H9 (cell line): ENCODE measurements around the gene GCNT1. TPM values are rescaled to one million over a fixed set of nuclear protein-coding genes. Genes with fewer than 3 reads are reported as not detected.

Source experiments
- DNase-seq: peaks from one replicate; pipeline ENCODE4 v3.0.0-alpha.2; 2017
- H2AFZ ChIP-seq: one replicate; pipeline ENCODE4 v1.6.1; 2013; ENCODE audit warnings: mild to moderate bottlenecking, low read length, control low read depth, moderate library complexity
- H2AK5ac ChIP-seq: 2 replicates; pipeline ENCODE4 v1.6.1; 2013; ENCODE audit warnings: low read length, control low read depth, mixed read lengths; ENCODE audit not compliant: insufficient read length
- H2BK120ac ChIP-seq: one replicate; pipeline ENCODE4 v1.6.1; 2013; ENCODE audit warnings: low read depth, mild to moderate bottlenecking, low read length, control low read depth, inconsistent platforms; ENCODE audit not compliant: poor library complexity, severe bottlenecking
- H2BK12ac ChIP-seq: 2 replicates; pipeline ENCODE4 v1.6.1; 2013; ENCODE audit warnings: low read length, control low read depth, mixed read lengths, low read depth; ENCODE audit not compliant: insufficient read length
- H2BK15ac ChIP-seq: 2 replicates; pipeline ENCODE4 v1.6.1; 2013; ENCODE audit warnings: low read depth, low read length, control low read depth
- H2BK20ac ChIP-seq: one replicate; pipeline ENCODE4 v1.6.1; 2013; ENCODE audit warnings: low read depth, mild to moderate bottlenecking, low read length, control low read depth, inconsistent platforms; ENCODE audit not compliant: poor library complexity, severe bottlenecking
- H2BK5ac ChIP-seq: 2 replicates; pipeline ENCODE4 v1.6.1; 2013; ENCODE audit warnings: low read length, control low read depth, mixed read lengths; ENCODE audit not compliant: insufficient read length
- H3K14ac ChIP-seq: 2 replicates; pipeline ENCODE4 v1.6.1; 2013; ENCODE audit warnings: low read length, control low read depth; ENCODE audit not compliant: insufficient read depth
- H3K18ac ChIP-seq: 2 replicates; pipeline ENCODE4 v1.6.1; 2013; ENCODE audit warnings: low read depth, mild to moderate bottlenecking, mixed read lengths, low read length, control low read depth; ENCODE audit not compliant: insufficient read length
- H3K23ac ChIP-seq: 2 replicates; pipeline ENCODE4 v1.6.1; 2013; ENCODE audit warnings: low read length, control low read depth, mixed read lengths, low read depth; ENCODE audit not compliant: insufficient read length
- H3K23me2 ChIP-seq: 2 replicates; pipeline ENCODE4 v1.6.1; 2013; ENCODE audit warnings: low read depth, mild to moderate bottlenecking, mixed read lengths, low read length, control low read depth; ENCODE audit not compliant: insufficient read length, poor library complexity, severe bottlenecking
- H3K27ac ChIP-seq: 2 replicates; pipeline ENCODE4 v1.5.1; 2013; ENCODE audit warnings: low read length, control low read depth, mixed read lengths, low read depth; ENCODE audit not compliant: insufficient read length
- H3K27me3 ChIP-seq: 2 replicates; pipeline ENCODE4 v1.6.1; 2013; ENCODE audit warnings: low read length, control low read depth, inconsistent platforms; ENCODE audit not compliant: insufficient read depth
- H3K4ac ChIP-seq: 2 replicates; pipeline ENCODE4 v1.6.1; 2013; ENCODE audit warnings: low read depth, mild to moderate bottlenecking, control low read depth, inconsistent platforms, low read length, moderate library complexity
- H3K4me1 ChIP-seq: 2 replicates; pipeline ENCODE4 v1.6.1; 2013; ENCODE audit warnings: low read length, control low read depth, inconsistent platforms; ENCODE audit not compliant: insufficient read depth
- H3K4me2 ChIP-seq: 2 replicates; pipeline ENCODE4 v1.6.1; 2013; ENCODE audit warnings: low read length, control low read depth, mixed read lengths; ENCODE audit not compliant: insufficient read length, insufficient read depth
- H3K56ac ChIP-seq: 2 replicates; pipeline ENCODE4 v1.6.1; 2013; ENCODE audit warnings: low read depth, mild to moderate bottlenecking, mixed read lengths, low read length, control low read depth; ENCODE audit not compliant: insufficient read length
- H3K79me1 ChIP-seq: 2 replicates; pipeline ENCODE4 v1.6.1; 2013; ENCODE audit warnings: low read depth, mild to moderate bottlenecking, moderate library complexity, low read length, control low read depth, inconsistent platforms; ENCODE audit not compliant: insufficient read depth, poor library complexity, severe bottlenecking
- H3K79me2 ChIP-seq: 2 replicates; pipeline ENCODE4 v1.6.1; 2013; ENCODE audit warnings: low read length, control low read depth, inconsistent platforms; ENCODE audit not compliant: insufficient read depth
- H3K9ac ChIP-seq: 2 replicates; pipeline ENCODE4 v1.6.1; 2013; ENCODE audit warnings: low read length, control low read depth, mixed read lengths; ENCODE audit not compliant: insufficient read length; ENCODE audit errors: extremely low read depth
- H3K9me3 ChIP-seq: one replicate; pipeline ENCODE4 v1.6.1; 2013; ENCODE audit warnings: low read depth, low read length, inconsistent platforms; ENCODE audit not compliant: control insufficient read depth
- H3T11ph ChIP-seq: one replicate; pipeline ENCODE4 v1.6.1; 2013; ENCODE audit warnings: mild to moderate bottlenecking, low read length, control low read depth, inconsistent platforms
- H4K20me1 ChIP-seq: one replicate; pipeline ENCODE4 v1.6.1; 2013; ENCODE audit not compliant: control insufficient read depth, insufficient read length, insufficient read depth
- H4K5ac ChIP-seq: 2 replicates; pipeline ENCODE4 v1.6.1; 2013; ENCODE audit warnings: low read depth, mild to moderate bottlenecking, mixed read lengths, low read length, control low read depth; ENCODE audit not compliant: insufficient read length
- H4K8ac ChIP-seq: replicated peaks from 2 replicates; pipeline ENCODE4 v1.6.1; 2013; ENCODE audit warnings: low read length, control low read depth, mixed read lengths, low read depth; ENCODE audit not compliant: insufficient read length
- H4K91ac ChIP-seq: 2 replicates; pipeline ENCODE4 v1.6.1; 2013; ENCODE audit warnings: low read depth, mild to moderate bottlenecking, moderate library complexity, mixed read lengths, low read length, control low read depth; ENCODE audit not compliant: insufficient read length
- H3K27ac Mint-ChIP-seq, 3 experiments: 2 replicates in 2 of 3; 3 replicates in 1 of 3; pipeline ENCODE4 v1.8.0; 2020 to 2021; ENCODE audit warnings: mixed read lengths in 3 of 3, mild to moderate bottlenecking in 1 of 3, moderate library complexity in 1 of 3
- H3K27me3 Mint-ChIP-seq: 2 replicates; pipeline ENCODE4 v1.8.0; 2021; ENCODE audit warnings: low read depth, mild to moderate bottlenecking, moderate library complexity, mixed read lengths
- H3K36me3 Mint-ChIP-seq, 3 experiments: 2 replicates in 2 of 3; 3 replicates in 1 of 3; pipeline ENCODE4 v1.8.0; 2020 to 2021; ENCODE audit warnings: low read depth in 3 of 3, mixed read lengths in 3 of 3; ENCODE audit not compliant: insufficient read depth in 1 of 3
- H3K4me1 Mint-ChIP-seq, 2 experiments: 2 replicates each; pipeline ENCODE4 v1.8.0; 2020; ENCODE audit warnings: mixed read lengths in 2 of 2
- H3K4me3 Mint-ChIP-seq, 2 experiments: 2 replicates in 1 of 2; 3 replicates in 1 of 2; pipeline ENCODE4 v1.8.0; 2020 to 2021; ENCODE audit warnings: mild to moderate bottlenecking in 2 of 2, mixed read lengths in 2 of 2, moderate library complexity in 1 of 2
- H3K9me3 Mint-ChIP-seq, 2 experiments: 2 replicates in 1 of 2; 3 replicates in 1 of 2; pipeline ENCODE4 v1.8.0; 2020; ENCODE audit warnings: mild to moderate bottlenecking in 2 of 2, mixed read lengths in 2 of 2, moderate library complexity in 1 of 2
- WGBS: extraction: QIAGEN DNeasy Blood & Tissue Kit; methylation state at CpG from one replicate; pipeline ENCODE4 v1.1.7; 2013; ENCODE audit warnings: missing lambda C conversion rate, low lambda C conversion rate, mixed read lengths; ENCODE audit not compliant: insufficient read length; ENCODE audit errors: extremely low coverage; 5-methylcytosine and 5-hydroxymethylcytosine counted together
- total RNA-seq: library from RNA; stranded (reverse); gene quantifications from 2 replicates; pipeline ENCODE4 v1.2.1, GENCODE V29; 2021
- TF ChIP-seq, protein P1 (sequence below): fragments of 200-600 bp; sonication (generic); conservative IDR thresholded peaks from 3 replicates; pipeline ENCODE4 v1.8.0; 2021; ENCODE audit warnings: antibody characterized with exemption, mild to moderate bottlenecking

Gene GCNT1
- total RNA-seq, 1 experiment from 2014 or later, result 35.6 TPM

DNA sequence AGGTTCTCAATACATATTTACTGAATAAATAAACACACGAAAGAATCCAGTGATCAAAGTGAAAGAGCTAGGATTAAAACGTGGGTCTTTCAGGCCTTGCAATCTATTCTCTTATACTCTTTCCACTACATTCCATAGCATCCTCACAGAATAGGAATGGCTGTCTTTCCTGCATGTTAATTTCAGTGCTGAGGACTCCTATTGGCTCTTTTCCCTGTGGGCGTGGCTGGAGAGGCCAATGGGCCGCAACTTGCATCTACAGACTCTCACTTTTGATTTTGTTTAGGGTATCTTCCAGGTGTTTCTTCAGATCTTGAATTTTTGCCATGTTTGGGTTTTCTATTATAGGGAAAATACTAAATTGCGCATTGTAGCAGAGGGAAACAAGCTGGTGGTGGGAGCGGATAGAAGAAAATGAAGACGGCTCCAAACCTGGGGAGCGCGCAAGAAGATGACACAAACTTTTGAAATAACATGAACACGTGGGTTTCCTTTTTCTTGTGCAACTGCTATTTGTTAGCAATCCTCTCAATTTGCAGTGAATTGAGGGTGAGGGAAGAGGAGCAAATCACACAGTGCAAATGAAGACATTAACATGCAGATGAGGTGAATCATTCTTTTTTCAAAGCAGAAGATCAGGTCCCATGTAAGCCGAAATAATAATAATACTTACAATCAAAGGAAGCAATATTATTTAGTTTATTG is 93.9 kb downstream of the GCNT1 start:
- Histone ChIP-seq H3K56ac (no peak overlapping the region), H3K23ac (no peak overlapping the region), H3K79me2 (no peaks in the 10 kb centered on the region), H3K18ac (no peak overlapping the region), H2AFZ (no peak overlapping the region), H3K4ac (no peak overlapping the region), H3K27me3 (no peaks in the 10 kb centered on the region), H3K27ac (no peak overlapping the region), H2BK20ac (no peak overlapping the region), H3K4me1 (peaks cover 2% of the 10 kb centered on the region; the same call in 1 of the 2 replicates), H2BK5ac (no peak overlapping the region), H3K14ac (no peak overlapping the region), H4K8ac (no peak overlapping the region), H4K20me1 (no peaks in the 10 kb centered on the region), H2BK12ac (no peak overlapping the region), H3K9ac (no peak overlapping the region), H4K91ac (no peak overlapping the region), H3K9me3 (no peaks in the 10 kb centered on the region), H3K23me2 (no peaks in the 10 kb centered on the region), H3K4me2 (no peak overlapping the region), H3K79me1 (no peaks in the 10 kb centered on the region), H2AK5ac (no peak overlapping the region), H3T11ph (no peak overlapping the region), H2BK15ac (no peak overlapping the region), H2BK120ac (no peak overlapping the region), H4K5ac (no peak overlapping the region)
- no peaks in the 10 kb centered on the region; a peak in 1 of 5 replicates for H3K9me3 Mint-ChIP-seq
- no peak overlapping the region for H3K4me3 Mint-ChIP-seq
- no peaks in the 10 kb centered on the region; the same call in 1 of the 2 replicates for H3K27me3 Mint-ChIP-seq
- no peak for DNase-seq
- TF ChIP-seq, protein P1, sequence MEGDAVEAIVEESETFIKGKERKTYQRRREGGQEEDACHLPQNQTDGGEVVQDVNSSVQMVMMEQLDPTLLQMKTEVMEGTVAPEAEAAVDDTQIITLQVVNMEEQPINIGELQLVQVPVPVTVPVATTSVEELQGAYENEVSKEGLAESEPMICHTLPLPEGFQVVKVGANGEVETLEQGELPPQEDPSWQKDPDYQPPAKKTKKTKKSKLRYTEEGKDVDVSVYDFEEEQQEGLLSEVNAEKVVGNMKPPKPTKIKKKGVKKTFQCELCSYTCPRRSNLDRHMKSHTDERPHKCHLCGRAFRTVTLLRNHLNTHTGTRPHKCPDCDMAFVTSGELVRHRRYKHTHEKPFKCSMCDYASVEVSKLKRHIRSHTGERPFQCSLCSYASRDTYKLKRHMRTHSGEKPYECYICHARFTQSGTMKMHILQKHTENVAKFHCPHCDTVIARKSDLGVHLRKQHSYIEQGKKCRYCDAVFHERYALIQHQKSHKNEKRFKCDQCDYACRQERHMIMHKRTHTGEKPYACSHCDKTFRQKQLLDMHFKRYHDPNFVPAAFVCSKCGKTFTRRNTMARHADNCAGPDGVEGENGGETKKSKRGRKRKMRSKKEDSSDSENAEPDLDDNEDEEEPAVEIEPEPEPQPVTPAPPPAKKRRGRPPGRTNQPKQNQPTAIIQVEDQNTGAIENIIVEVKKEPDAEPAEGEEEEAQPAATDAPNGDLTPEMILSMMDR, result no peak
- H3K4me1 Mint-ChIP-seq, result peaks cover 16 to 17% of the 10 kb centered on the region in 2 experiments
- no peak overlapping the region; a peak in 2 of 7 replicates for H3K27ac Mint-ChIP-seq
- no CpG with 5 or more reads among the region's 11 CpGs for WGBS
- no peaks in the 10 kb centered on the region; a peak in 1 of 7 replicates for H3K36me3 Mint-ChIP-seq
